Thyroid gland (tissue), 4 donors: Measurements from ENCODE around the gene STK32B. TPM values are rescaled to one million over a fixed set of nuclear protein-coding genes. Genes with fewer than 3 reads are reported as not detected.

Source experiments
- DNase-seq, 2 donors: peaks; one replicate each; pipeline ENCODE4 v3.0.0-alpha.2; 2019
- H3K27ac ChIP-seq, 3 donors: fragments of 200-600 bp; sonication (generic); 1 replicate in 2 of 3; 2 replicates in 1 of 3; pipeline ENCODE4 v1.5.1; 2016 to 2019; ENCODE audit warnings: mild to moderate bottlenecking in 1 of 3, moderate library complexity in 1 of 3
- H3K27me3 ChIP-seq: fragments of 200-600 bp; sonication (generic); one replicate; pipeline ENCODE4 v1.5.1; 2019
- H3K36me3 ChIP-seq, 2 donors: fragments of 200-600 bp; sonication (generic); one replicate each; pipeline ENCODE4 v1.5.1; 2016 to 2019
- H3K4me1 ChIP-seq, 2 donors: fragments of 200-600 bp; sonication (generic); one replicate each; pipeline ENCODE4 v1.5.1; 2017 to 2019
- H3K4me3 ChIP-seq, 3 donors: fragments of 200-600 bp; sonication (generic); replicated peaks in 1 of 3; 1 replicate in 2 of 3; 2 replicates in 1 of 3; pipeline ENCODE4 v1.5.1; 2016; ENCODE audit warnings: mild to moderate bottlenecking in 1 of 3
- H3K9me3 ChIP-seq: fragments of 200-600 bp; sonication (generic); one replicate; pipeline ENCODE4 v1.5.1; 2017
- POLR2A ChIP-seq, 2 donors: fragments of 450-650 bp; IDR thresholded peaks; one replicate each; pipeline ENCODE4 v1.6.1; 2017; ENCODE audit warnings: antibody characterized with exemption in 2 of 2, mild to moderate bottlenecking in 2 of 2, moderate library complexity in 1 of 2
- WGBS, 2 donors: methylation state at CpG; one replicate each; pipeline ENCODE4 v1.1.5; 2017; 5-methylcytosine and 5-hydroxymethylcytosine counted together
- intact Hi-C: fragments of 100-400 bp; cut with DNase I; formaldehyde crosslinking; loops from one replicate; pipeline ENCODE4 v1.15.1; 2023
- total RNA-seq, 4 donors: library from RNA; depleted of rRNA; stranded (reverse); fragments of >200 nt; gene quantifications; one replicate each; pipeline ENCODE4 v1.2.3, GENCODE V29; 2016
- TF ChIP-seq, protein P1 (sequence below), 6 experiments: fragments of 200-600 bp in 3 of 6; fragments of 450-650 bp in 3 of 6; sonication (generic) in 3 of 6; IDR thresholded peaks; one replicate each; pipeline ENCODE4 v1.5.1; 2016 to 2019; ENCODE audit warnings: antibody characterized with exemption in 6 of 6, mild to moderate bottlenecking in 2 of 6, inconsistent platforms in 1 of 6, moderate library complexity in 1 of 6

Gene STK32B
- total RNA-seq, 4 donors from 2014 or later: 1.9 to 14.8 (median 4.4) TPM

DNA sequence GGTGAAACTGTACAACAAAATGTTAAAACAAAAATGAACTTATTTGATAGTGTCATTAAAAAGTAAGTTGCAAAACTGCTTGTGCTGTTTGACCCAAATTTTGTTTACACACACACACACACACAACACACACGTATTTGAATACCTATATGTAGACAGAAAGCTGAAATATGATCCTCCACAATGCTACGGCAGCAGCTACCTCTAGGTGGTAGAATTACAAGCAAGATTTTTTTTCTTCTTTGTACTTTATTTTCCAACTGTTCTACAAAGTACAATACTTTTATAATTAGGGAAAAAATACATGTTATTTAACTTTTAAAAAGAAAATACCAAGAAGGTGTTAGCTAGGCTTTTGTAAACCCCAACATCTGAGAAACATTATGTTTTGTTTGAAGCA is 33.2 kb upstream of the STK32B start:
- DNase-seq: no peak
- no peaks in the 10 kb centered on the region for H3K27me3 ChIP-seq
- TF ChIP-seq, protein P1, sequence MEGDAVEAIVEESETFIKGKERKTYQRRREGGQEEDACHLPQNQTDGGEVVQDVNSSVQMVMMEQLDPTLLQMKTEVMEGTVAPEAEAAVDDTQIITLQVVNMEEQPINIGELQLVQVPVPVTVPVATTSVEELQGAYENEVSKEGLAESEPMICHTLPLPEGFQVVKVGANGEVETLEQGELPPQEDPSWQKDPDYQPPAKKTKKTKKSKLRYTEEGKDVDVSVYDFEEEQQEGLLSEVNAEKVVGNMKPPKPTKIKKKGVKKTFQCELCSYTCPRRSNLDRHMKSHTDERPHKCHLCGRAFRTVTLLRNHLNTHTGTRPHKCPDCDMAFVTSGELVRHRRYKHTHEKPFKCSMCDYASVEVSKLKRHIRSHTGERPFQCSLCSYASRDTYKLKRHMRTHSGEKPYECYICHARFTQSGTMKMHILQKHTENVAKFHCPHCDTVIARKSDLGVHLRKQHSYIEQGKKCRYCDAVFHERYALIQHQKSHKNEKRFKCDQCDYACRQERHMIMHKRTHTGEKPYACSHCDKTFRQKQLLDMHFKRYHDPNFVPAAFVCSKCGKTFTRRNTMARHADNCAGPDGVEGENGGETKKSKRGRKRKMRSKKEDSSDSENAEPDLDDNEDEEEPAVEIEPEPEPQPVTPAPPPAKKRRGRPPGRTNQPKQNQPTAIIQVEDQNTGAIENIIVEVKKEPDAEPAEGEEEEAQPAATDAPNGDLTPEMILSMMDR (IDR thresholded peaks at IDR 0.05): no peak
- H3K27ac ChIP-seq: no peak overlapping the region
- 13 to 21% methylated on average over 2 of the region's 2 CpGs for WGBS, 2 donors
- no peaks in the 10 kb centered on the region for H3K9me3 ChIP-seq
- H3K4me3 ChIP-seq: no peak overlapping the region
- H3K36me3 ChIP-seq: no peaks in the 10 kb centered on the region
- intact Hi-C loops: no loop called here
- peaks cover 0 to 4% of the 10 kb centered on the region in 2 donors for H3K4me1 ChIP-seq

DNA sequence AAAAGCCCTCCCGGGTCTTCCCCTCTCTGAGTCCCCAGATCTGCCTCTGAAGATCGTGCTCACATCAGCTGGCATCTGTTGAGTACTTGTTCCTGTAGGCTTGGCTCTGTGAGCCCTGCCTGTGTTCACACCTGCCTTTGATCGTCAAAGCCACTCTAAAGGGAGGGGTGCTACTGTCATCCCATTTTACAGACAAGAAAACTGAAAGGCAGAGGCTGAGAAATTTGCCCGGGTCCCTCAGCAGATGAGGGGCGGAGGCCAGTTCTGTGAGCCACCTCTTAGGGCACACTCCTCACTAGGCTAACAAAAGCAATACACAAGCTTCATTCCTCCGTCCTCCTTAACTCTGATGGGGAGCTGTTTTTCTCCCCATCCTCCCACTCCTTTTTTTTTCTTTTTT is 32.7 kb upstream of the STK32B start:
- 33 to 36% methylated on average over 6 of the region's 6 CpGs for WGBS, 2 donors
- Histone ChIP-seq H3K27me3 (no peaks in the 10 kb centered on the region), H3K4me1 (peaks cover 0 to 4% of the 10 kb centered on the region in 2 donors), H3K9me3 (no peaks in the 10 kb centered on the region), H3K36me3 (no peaks in the 10 kb centered on the region), H3K27ac (no peak overlapping the region), H3K4me3 (no peak overlapping the region)
- intact Hi-C loops: no loop called here
- TF ChIP-seq, protein P1 (IDR thresholded peaks at IDR 0.05): no peak
- no peak for TF ChIP-seq POLR2A (IDR thresholded peaks at IDR 0.05)
- DNase-seq: no peak

DNA sequence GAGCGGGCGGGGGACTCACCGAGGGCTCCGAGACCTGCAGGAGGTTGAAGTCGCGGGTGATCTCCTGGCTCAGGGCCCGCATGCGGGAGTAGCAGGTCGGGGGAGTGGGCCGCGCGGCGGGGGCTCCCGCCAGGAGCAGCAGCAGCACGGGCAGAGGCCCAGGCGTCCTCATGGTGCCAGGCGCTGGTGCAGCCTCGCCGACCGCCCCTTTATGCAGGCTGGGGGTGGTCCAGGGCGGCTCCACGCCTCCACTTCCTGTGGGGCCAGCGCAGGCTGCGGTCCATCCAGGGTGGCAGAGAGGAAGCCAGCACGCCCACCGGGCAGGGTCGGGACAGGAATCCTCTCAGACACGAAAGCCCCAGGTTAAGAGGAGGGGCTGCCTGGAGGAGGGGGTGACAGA is 32.0 kb upstream of the STK32B start, which contains the start of gene CYTL1:
Gene CYTL1 (minus strand): TSS at position 185 of the 400 bp plus-strand sequence. CDS start 13 bp downstream, at position 172.
- no peak for DNase-seq
- Histone ChIP-seq H3K4me1 (peaks cover 0 to 4% of the 10 kb centered on the region in 2 donors), H3K27ac (no peak within 1 kb of the TSS), H3K27me3 (no peaks in the 10 kb centered on the region), H3K36me3 (no peaks in the 10 kb centered on the region), H3K9me3 (no peaks in the 10 kb centered on the region), H3K4me3 (no peak within 1 kb of the TSS)
- intact Hi-C loops: no loop called here
- TF ChIP-seq, protein P1 (IDR thresholded peaks at IDR 0.05): no peak
- TF ChIP-seq POLR2A (IDR thresholded peaks at IDR 0.05): no peak
- WGBS, 2 donors: 11 to 17% methylated on average over 12 to 21 of the region's 28 CpGs

DNA sequence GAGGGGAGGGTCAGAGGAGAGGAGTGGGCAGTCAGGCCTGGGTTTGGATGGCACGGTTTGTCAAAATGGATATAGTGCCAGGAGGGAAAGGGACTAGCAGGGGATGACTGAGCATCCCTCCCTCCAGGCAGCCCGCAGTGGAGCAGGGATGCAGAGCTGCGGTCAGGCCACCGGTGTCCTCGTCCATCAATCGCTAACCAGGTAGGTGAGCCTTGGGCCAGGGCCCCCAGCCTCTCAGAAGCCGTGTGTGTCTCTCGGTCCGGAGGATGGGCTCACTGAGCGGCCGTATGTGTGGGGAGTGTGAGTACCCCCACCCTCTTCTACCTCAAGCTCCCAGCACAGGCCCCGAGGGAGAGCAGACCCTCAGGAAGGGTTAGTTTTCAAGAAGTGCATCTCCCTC is 31.5 kb upstream of the STK32B start:
- H3K4me3 ChIP-seq: no peak overlapping the region
- TF ChIP-seq POLR2A (IDR thresholded peaks at IDR 0.05): no peak
- TF ChIP-seq, protein P1 (IDR thresholded peaks at IDR 0.05): no peak
- 82 to 83% methylated on average over 8 to 9 of the region's 12 CpGs for WGBS, 2 donors
- DNase-seq: no peak
- H3K4me1 ChIP-seq: peaks cover 0 to 4% of the 10 kb centered on the region in 2 donors
- H3K36me3 ChIP-seq: no peaks in the 10 kb centered on the region
- no peak overlapping the region for H3K27ac ChIP-seq
- no peaks in the 10 kb centered on the region for H3K9me3 ChIP-seq
- intact Hi-C loops: no loop called here
- no peaks in the 10 kb centered on the region for H3K27me3 ChIP-seq

DNA sequence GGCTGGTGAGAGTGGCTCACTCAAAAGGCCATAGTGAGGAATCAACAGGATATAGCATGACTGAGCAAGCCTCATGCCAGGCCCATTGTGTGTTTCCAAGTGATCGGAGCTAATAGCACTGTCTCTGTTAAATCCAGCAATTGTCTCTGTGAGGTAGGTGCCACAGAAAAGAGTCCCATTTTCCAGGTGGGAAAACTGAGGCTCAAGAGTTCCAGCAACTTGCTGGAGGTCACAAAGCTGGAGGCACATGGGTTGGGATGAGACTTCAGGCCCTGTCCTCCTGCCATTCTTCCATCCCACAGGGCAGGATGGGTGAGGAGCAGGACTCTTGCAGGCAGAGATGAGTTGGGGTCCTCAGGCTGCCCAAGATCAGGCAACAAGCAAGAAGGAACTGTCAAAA is 30.9 kb upstream of the STK32B start:
- Histone ChIP-seq H3K4me1 (peaks cover 0 to 4% of the 10 kb centered on the region in 2 donors), H3K9me3 (no peaks in the 10 kb centered on the region), H3K36me3 (no peaks in the 10 kb centered on the region), H3K27me3 (no peaks in the 10 kb centered on the region), H3K4me3 (no peak overlapping the region), H3K27ac (no peak overlapping the region)
- no peak for DNase-seq
- 86 to 100% methylated on average over 1 of the region's 1 CpG for WGBS, 2 donors
- intact Hi-C loops: no loop called here
- no peak for TF ChIP-seq POLR2A (IDR thresholded peaks at IDR 0.05)
- TF ChIP-seq, protein P1 (IDR thresholded peaks at IDR 0.05): no peak
